ENCODE results near the gene RAB3IL1. TPM values are rescaled to one million over a fixed set of nuclear protein-coding genes. Genes with fewer than 3 reads are reported as not detected.

Gene RAB3IL1
- total RNA-seq, 6 donors from 2014 or later: 4.4 to 20.7 (median 10.0) TPM

DNA sequence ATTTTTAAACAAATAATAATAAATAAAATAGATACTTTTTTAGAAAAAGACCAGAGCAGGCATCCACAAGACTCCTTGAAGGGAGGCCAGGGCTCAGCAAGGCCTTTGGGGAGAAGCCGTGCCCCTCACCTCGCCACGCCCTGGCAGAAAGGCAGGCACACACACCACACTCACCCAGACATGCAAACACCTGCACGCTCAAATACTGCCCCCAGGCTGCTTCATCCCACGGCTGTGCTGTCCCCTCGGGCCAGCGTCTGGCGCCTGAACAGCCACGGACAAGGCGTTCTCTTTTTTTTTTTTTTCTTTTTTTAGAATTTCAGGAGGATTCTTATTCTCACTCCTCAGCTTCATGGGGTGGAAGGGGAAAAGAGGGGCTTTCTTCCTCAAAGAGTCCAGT, 27.5 kb downstream of the RAB3IL1 start:
- TF ChIP-seq, protein P1, sequence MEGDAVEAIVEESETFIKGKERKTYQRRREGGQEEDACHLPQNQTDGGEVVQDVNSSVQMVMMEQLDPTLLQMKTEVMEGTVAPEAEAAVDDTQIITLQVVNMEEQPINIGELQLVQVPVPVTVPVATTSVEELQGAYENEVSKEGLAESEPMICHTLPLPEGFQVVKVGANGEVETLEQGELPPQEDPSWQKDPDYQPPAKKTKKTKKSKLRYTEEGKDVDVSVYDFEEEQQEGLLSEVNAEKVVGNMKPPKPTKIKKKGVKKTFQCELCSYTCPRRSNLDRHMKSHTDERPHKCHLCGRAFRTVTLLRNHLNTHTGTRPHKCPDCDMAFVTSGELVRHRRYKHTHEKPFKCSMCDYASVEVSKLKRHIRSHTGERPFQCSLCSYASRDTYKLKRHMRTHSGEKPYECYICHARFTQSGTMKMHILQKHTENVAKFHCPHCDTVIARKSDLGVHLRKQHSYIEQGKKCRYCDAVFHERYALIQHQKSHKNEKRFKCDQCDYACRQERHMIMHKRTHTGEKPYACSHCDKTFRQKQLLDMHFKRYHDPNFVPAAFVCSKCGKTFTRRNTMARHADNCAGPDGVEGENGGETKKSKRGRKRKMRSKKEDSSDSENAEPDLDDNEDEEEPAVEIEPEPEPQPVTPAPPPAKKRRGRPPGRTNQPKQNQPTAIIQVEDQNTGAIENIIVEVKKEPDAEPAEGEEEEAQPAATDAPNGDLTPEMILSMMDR (IDR thresholded peaks at IDR 0.05): no peak
- TF ChIP-seq POLR2AphosphoS5 (IDR thresholded peaks at IDR 0.05) (no peak), POLR2A (IDR thresholded peaks at IDR 0.05) (no peak), EP300 (IDR thresholded peaks at IDR 0.05) (no peak)
- H3K36me3 ChIP-seq: no peaks in the 10 kb centered on the region
- no peaks in the 10 kb centered on the region for H3K27me3 ChIP-seq
- no peaks in the 10 kb centered on the region for H3K9me3 ChIP-seq
- no peak for ATAC-seq (ENCODE audit: low FRiP score in 2 of 2)
- WGBS, 2 donors: 91 to 94% methylated on average over 10 of the region's 10 CpGs
- H3K27ac ChIP-seq: peak overlapping the region in 1 of 4 donors; percentile 80
- H3K4me1 ChIP-seq: peaks cover 21 to 30% (median 29%) of the 10 kb centered on the region in 4 donors
- DNase-seq: no peak
- H3K4me3 ChIP-seq: peak overlapping the region in 1 of 4 donors; percentile 95

DNA sequence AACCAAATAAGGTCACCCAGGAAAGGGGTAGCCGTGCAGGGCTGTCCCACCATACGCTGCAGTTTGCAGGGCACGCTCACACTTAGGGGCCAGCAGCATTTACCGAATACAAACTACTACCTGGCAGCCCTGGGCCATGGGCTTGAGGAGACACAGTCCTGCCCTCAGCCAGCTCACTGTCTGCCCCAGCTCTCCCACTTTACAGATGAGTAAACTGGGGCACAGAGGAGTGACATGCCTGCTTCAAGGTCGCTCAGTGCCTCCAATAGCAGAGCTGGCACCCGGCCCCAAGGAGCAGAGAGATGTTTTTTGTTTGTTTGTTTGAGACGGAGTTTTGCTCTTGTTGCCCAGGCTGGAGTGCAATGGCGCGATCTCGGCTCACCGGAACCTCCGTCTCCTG, 28.8 kb downstream of the RAB3IL1 start:
- Histone ChIP-seq H3K9me3 (no peaks in the 10 kb centered on the region), H3K27me3 (no peaks in the 10 kb centered on the region), H3K4me3 (no peak overlapping the region), H3K36me3 (no peaks in the 10 kb centered on the region), H3K27ac (peak overlapping the region; percentile 48 to 80 (median 58)), H3K4me1 (peaks cover 21 to 30% (median 29%) of the 10 kb centered on the region in 4 donors)
- ATAC-seq (ENCODE audit: low FRiP score in 2 of 2) (no peak), DNase-seq (no peak)
- TF ChIP-seq, protein P1 (IDR thresholded peaks at IDR 0.05): no peak
- TF ChIP-seq POLR2A (IDR thresholded peaks at IDR 0.05) (no peak), POLR2AphosphoS5 (IDR thresholded peaks at IDR 0.05) (no peak)
- 96 to 98% methylated on average over 8 to 12 of the region's 12 CpGs for WGBS, 2 donors

DNA sequence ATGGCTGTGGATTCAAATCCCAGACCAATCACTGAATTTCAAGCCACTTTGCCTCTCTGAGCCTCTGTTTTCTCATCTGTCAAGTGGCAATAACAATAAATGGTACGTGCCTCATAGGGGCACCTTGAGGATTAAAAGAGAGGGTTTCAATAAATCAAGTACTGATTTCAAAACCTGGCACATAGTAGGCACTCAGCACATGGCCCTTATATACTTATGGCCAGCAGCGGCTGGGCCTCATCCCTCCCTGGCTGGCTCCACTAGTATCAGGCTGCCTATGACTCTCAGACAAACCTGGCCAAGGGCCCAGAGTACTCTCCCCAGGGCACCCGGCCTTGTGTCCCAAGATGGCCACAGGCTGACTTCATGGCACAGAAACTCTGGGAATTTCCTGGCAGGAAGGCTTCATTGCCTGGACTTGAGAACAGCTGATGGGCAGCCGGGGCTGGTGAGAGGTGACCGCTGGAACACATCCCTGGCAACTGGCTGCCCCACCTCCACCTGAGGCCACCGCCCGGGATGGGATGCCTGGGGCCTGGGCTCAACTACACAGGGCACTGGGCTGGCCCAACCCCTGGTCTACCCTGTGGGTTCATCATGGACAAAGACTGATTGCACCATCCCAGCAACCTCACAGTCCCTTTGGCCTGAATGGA, 29.4 kb downstream of the RAB3IL1 start:
- peak in 1 of 2 donors; percentile 72 for DNase-seq
- TF ChIP-seq POLR2AphosphoS5 (IDR thresholded peaks at IDR 0.05) (peak; percentile 52 to 72), EP300 (IDR thresholded peaks at IDR 0.05) (peak in 1 of 4 donors; percentile 12), POLR2A (IDR thresholded peaks at IDR 0.05) (no peak)
- TF ChIP-seq, protein P1 (IDR thresholded peaks at IDR 0.05): no peak
- 62 to 75% methylated on average over 3 to 7 of the region's 7 CpGs for WGBS, 2 donors
- Histone ChIP-seq H3K9me3 (no peaks in the 10 kb centered on the region), H3K36me3 (no peaks in the 10 kb centered on the region), H3K4me3 (no peak overlapping the region), H3K27me3 (no peaks in the 10 kb centered on the region), H3K27ac (peak overlapping the region; percentile 48 to 80 (median 58)), H3K4me1 (peaks cover 21 to 30% (median 29%) of the 10 kb centered on the region in 4 donors)
- no peak for ATAC-seq (ENCODE audit: low FRiP score in 2 of 2)

DNA sequence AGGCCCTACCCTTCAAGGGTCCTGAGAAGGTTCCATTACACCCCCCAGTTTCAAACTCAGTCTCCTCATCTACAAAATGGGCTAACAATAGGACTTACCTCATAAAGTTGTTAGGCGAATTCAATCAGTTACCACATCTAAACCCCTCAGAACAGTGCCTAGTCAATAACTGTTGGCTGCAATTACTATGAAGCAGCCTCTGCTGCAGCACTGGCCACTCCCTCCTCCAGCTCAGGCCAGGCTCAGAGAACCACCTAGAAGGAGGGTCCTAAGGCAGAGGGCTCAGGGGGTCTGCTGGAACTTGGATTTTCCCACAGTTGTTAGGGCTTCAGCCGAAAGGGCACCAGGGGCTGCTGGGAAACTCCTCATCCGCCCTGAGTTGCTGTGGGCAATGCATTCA, 30.7 kb downstream of the RAB3IL1 start:
- no peaks in the 10 kb centered on the region for H3K9me3 ChIP-seq
- H3K27ac ChIP-seq: no peak overlapping the region
- DNase-seq (no peak), ATAC-seq (ENCODE audit: low FRiP score in 2 of 2) (no peak)
- no peak for TF ChIP-seq POLR2A (IDR thresholded peaks at IDR 0.05)
- no peak for TF ChIP-seq POLR2AphosphoS5 (IDR thresholded peaks at IDR 0.05)
- TF ChIP-seq, protein P1 (IDR thresholded peaks at IDR 0.05): no peak
- TF ChIP-seq EP300 (IDR thresholded peaks at IDR 0.05): no peak
- no peaks in the 10 kb centered on the region for H3K27me3 ChIP-seq
- peaks cover 17 to 28% (median 24%) of the 10 kb centered on the region in 4 donors for H3K4me1 ChIP-seq
- WGBS, 2 donors: 91 to 95% methylated on average over 1 to 3 of the region's 3 CpGs
- no peaks in the 10 kb centered on the region for H3K36me3 ChIP-seq
- no peak overlapping the region for H3K4me3 ChIP-seq
